Neural cell (in vitro differentiated cells): Measurements from ENCODE around the gene TOX2. TPM values are rescaled to one million over a fixed set of nuclear protein-coding genes. Genes with fewer than 3 reads are reported as not detected.

Experiments
- H2AFZ ChIP-seq: fragments of 200-600, 300-800 bp; sonication (generic), shearing (Covaris generic); 2 replicates; pipeline ENCODE4 v1.6.0; 2014; ENCODE audit warnings: low read depth, mild to moderate bottlenecking, antibody characterized with exemption, low read length, moderate library complexity
- H3F3A ChIP-seq: fragments of 200-600 bp; shearing (Covaris generic); 2 replicates; pipeline ENCODE4 v1.6.1; 2016; ENCODE audit warnings: mild to moderate bottlenecking, moderate library complexity, mixed read lengths, antibody characterized with exemption, low read length; ENCODE audit not compliant: insufficient read depth, poor library complexity, severe bottlenecking
- H3K27ac ChIP-seq: fragments of 200-600, 300-800 bp; sonication (generic), shearing (Covaris generic); 2 replicates; pipeline ENCODE4 v1.5.1; 2014; ENCODE audit warnings: mild to moderate bottlenecking, low read length, moderate library complexity
- H3K27me3 ChIP-seq: fragments of 300-800, 200-600 bp; sonication (generic), shearing (Covaris generic); 2 replicates; pipeline ENCODE4 v1.6.0; 2014; ENCODE audit warnings: mild to moderate bottlenecking, low read depth, low read length, moderate library complexity; ENCODE audit not compliant: insufficient read depth
- H3K36me3 ChIP-seq: fragments of 300-800, 200-600 bp; sonication (generic), shearing (Covaris generic); 2 replicates; pipeline ENCODE4 v1.5.1; 2014; ENCODE audit warnings: mild to moderate bottlenecking, antibody characterized with exemption, low read length, moderate library complexity; ENCODE audit not compliant: insufficient read depth
- H3K4me2 ChIP-seq: fragments of 300-800, 200-600 bp; sonication (generic), shearing (Covaris generic); 2 replicates; pipeline ENCODE4 v1.6.0; 2014; ENCODE audit warnings: mild to moderate bottlenecking, low read length
- H3K4me3 ChIP-seq: fragments of 300-800, 200-600 bp; sonication (generic), shearing (Covaris generic); 2 replicates; pipeline ENCODE4 v1.5.1; 2014; ENCODE audit warnings: mild to moderate bottlenecking, low read length, moderate library complexity
- H3K79me2 ChIP-seq: fragments of 200-600 bp; shearing (Covaris generic); replicated peaks from 2 replicates; pipeline ENCODE4 v1.6.0; 2014; ENCODE audit warnings: mild to moderate bottlenecking, low read length, moderate library complexity; ENCODE audit not compliant: insufficient read depth
- H3K9ac ChIP-seq: fragments of 300-800, 200-600 bp; sonication (generic), shearing (Covaris generic); 2 replicates; pipeline ENCODE4 v1.6.1; 2016; ENCODE audit warnings: mild to moderate bottlenecking, low read length, mixed read lengths
- H3K9me2 ChIP-seq: fragments of 200-600 bp; shearing (Covaris generic); 2 replicates; pipeline ENCODE4 v1.6.1; 2016; ENCODE audit warnings: mild to moderate bottlenecking, low read length, mixed read lengths; ENCODE audit not compliant: insufficient read depth
- H3K9me3 ChIP-seq: fragments of 200-600, 300-800 bp; sonication (generic), shearing (Covaris generic); 2 replicates; pipeline ENCODE4 v1.6.1; 2016; ENCODE audit warnings: mild to moderate bottlenecking, mixed run types, low read length, moderate library complexity, mixed read lengths
- H4K20me1 ChIP-seq: fragments of 200-600 bp; shearing (Covaris generic); 2 replicates; pipeline ENCODE4 v1.6.1; 2016; ENCODE audit warnings: mild to moderate bottlenecking, mixed run types; ENCODE audit not compliant: insufficient read depth
- EP300 ChIP-seq: fragments of 450-650 bp; conservative IDR thresholded peaks from 2 replicates; pipeline ENCODE4 v1.6.1; 2014; ENCODE audit warnings: antibody characterized with exemption, mild to moderate bottlenecking, moderate library complexity; ENCODE audit not compliant: poor library complexity, severe bottlenecking
- EZH2 ChIP-seq: fragments of 200-600, 300-800 bp; shearing (Covaris generic), sonication (generic); IDR thresholded peaks from 2 replicates; pipeline ENCODE4 v1.6.1; 2014; ENCODE audit warnings: antibody characterized with exemption, low read length, borderline replicate concordance, mild to moderate bottlenecking; ENCODE audit not compliant: insufficient read depth, poor library complexity, severe bottlenecking
- MXI1 ChIP-seq: fragments of 450-650 bp; conservative IDR thresholded peaks from 2 replicates; pipeline ENCODE4 v1.6.1; 2014; ENCODE audit warnings: antibody characterized with exemption, mild to moderate bottlenecking; ENCODE audit not compliant: poor library complexity, severe bottlenecking
- POLR2AphosphoS5 ChIP-seq: IDR thresholded peaks from 2 replicates; pipeline ENCODE4 v1.6.1; 2012
- RAD21 ChIP-seq: fragments of 450-650 bp; conservative IDR thresholded peaks from 2 replicates; pipeline ENCODE4 v1.6.1; 2014; ENCODE audit warnings: antibody characterized with exemption, mild to moderate bottlenecking, moderate library complexity
- SMC3 ChIP-seq: fragments of 450-650 bp; conservative IDR thresholded peaks from 2 replicates; pipeline ENCODE4 v1.6.1; 2014; ENCODE audit warnings: antibody characterized with exemption, mild to moderate bottlenecking, moderate library complexity; ENCODE audit not compliant: poor library complexity
- TAF1 ChIP-seq: IDR thresholded peaks from 2 replicates; pipeline ENCODE4 v1.6.1; 2012; ENCODE audit warnings: low read depth
- polyA plus RNA-seq: library from polyadenylated mRNA; depleted of rRNA; stranded (reverse); fragments of >200 nt; gene quantifications from 2 replicates; pipeline ENCODE4 v1.2.3, GENCODE V29; 2014
- TF ChIP-seq, protein P1 (sequence below): IDR thresholded peaks from 2 replicates; pipeline ENCODE4 v1.6.1; 2012; ENCODE audit warnings: borderline replicate concordance
- TF ChIP-seq, protein P2 (sequence below): fragments of 450-650 bp; IDR thresholded peaks from 2 replicates; pipeline ENCODE4 v1.5.1; 2014; ENCODE audit warnings: antibody characterized with exemption, mild to moderate bottlenecking, moderate library complexity; ENCODE audit not compliant: poor library complexity, severe bottlenecking

TOX2 gene
- polyA plus RNA-seq, 1 donor from 2014 or later = 0.89 TPM

DNA sequence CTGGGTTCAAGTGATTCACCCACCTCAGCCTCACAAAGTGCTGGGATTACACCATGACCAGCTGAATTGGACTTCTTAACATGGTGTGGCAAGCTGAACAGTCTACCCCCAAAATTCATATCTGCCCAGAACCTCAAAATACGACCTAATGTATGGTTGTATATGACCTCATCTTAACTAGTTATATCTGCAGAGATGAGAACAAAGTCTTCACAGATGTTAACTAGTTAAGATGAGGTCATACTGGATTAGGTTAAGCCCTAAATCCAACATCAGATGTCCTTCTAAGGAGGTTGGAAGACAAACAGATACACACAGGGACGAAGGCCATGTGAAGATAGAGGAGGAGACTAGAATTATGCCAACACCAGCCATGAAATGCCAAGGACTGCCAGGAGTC lies 169.8 kb downstream of the TOX2 start:
- no peak overlapping the region for H3K27ac ChIP-seq
- no peaks in the 10 kb centered on the region for H3K36me3 ChIP-seq
- H3K79me2 ChIP-seq = no peaks in the 10 kb centered on the region
- H3K4me2 ChIP-seq = no peak overlapping the region
- H3F3A ChIP-seq = no peaks in the 10 kb centered on the region
- TF ChIP-seq, protein P1, sequence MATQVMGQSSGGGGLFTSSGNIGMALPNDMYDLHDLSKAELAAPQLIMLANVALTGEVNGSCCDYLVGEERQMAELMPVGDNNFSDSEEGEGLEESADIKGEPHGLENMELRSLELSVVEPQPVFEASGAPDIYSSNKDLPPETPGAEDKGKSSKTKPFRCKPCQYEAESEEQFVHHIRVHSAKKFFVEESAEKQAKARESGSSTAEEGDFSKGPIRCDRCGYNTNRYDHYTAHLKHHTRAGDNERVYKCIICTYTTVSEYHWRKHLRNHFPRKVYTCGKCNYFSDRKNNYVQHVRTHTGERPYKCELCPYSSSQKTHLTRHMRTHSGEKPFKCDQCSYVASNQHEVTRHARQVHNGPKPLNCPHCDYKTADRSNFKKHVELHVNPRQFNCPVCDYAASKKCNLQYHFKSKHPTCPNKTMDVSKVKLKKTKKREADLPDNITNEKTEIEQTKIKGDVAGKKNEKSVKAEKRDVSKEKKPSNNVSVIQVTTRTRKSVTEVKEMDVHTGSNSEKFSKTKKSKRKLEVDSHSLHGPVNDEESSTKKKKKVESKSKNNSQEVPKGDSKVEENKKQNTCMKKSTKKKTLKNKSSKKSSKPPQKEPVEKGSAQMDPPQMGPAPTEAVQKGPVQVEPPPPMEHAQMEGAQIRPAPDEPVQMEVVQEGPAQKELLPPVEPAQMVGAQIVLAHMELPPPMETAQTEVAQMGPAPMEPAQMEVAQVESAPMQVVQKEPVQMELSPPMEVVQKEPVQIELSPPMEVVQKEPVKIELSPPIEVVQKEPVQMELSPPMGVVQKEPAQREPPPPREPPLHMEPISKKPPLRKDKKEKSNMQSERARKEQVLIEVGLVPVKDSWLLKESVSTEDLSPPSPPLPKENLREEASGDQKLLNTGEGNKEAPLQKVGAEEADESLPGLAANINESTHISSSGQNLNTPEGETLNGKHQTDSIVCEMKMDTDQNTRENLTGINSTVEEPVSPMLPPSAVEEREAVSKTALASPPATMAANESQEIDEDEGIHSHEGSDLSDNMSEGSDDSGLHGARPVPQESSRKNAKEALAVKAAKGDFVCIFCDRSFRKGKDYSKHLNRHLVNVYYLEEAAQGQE = no peak
- TF ChIP-seq RAD21 = no peak
- no peak for TF ChIP-seq SMC3
- no peaks in the 10 kb centered on the region for H4K20me1 ChIP-seq
- H3K9me2 ChIP-seq = no peaks in the 10 kb centered on the region
- H3K9ac ChIP-seq = no peak overlapping the region
- H3K9me3 ChIP-seq = no peaks in the 10 kb centered on the region
- H2AFZ ChIP-seq = no peak overlapping the region
- no peaks in the 10 kb centered on the region for H3K27me3 ChIP-seq
- no peak overlapping the region for H3K4me3 ChIP-seq

DNA sequence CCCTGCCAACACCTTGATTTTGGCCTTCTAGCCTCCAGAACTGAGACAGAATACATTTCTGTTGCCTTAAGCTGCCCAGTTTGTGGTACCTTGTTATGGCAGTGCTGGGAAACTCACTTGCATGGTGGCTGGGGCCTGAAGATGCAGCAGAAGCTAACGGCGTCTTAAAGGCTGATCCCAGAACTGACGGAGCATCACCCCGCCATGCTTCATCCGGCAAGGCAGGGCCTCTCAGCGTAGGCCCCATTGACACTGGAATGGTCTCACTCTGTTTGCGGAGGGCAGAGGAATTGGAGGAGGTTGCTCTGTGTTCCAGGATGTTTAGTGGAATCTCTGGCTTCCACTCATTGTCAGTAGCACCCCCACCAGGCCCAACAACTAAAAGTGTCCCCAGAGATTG lies 170.2 kb downstream of the TOX2 start:
- Histone ChIP-seq H3K9me3 (no peaks in the 10 kb centered on the region), H3K9me2 (no peaks in the 10 kb centered on the region), H3K9ac (no peak overlapping the region), H3K27me3 (no peaks in the 10 kb centered on the region), H3K36me3 (no peaks in the 10 kb centered on the region), H4K20me1 (no peaks in the 10 kb centered on the region), H3K4me3 (no peak overlapping the region), H3F3A (no peaks in the 10 kb centered on the region), H3K79me2 (no peaks in the 10 kb centered on the region), H2AFZ (no peak overlapping the region), H3K27ac (no peak overlapping the region), H3K4me2 (no peak overlapping the region)
- no peak for TF ChIP-seq MXI1
- TF ChIP-seq POLR2AphosphoS5 = no peak
- no peak for TF ChIP-seq EP300
- TF ChIP-seq, protein P1 = no peak
- TF ChIP-seq, protein P2, sequence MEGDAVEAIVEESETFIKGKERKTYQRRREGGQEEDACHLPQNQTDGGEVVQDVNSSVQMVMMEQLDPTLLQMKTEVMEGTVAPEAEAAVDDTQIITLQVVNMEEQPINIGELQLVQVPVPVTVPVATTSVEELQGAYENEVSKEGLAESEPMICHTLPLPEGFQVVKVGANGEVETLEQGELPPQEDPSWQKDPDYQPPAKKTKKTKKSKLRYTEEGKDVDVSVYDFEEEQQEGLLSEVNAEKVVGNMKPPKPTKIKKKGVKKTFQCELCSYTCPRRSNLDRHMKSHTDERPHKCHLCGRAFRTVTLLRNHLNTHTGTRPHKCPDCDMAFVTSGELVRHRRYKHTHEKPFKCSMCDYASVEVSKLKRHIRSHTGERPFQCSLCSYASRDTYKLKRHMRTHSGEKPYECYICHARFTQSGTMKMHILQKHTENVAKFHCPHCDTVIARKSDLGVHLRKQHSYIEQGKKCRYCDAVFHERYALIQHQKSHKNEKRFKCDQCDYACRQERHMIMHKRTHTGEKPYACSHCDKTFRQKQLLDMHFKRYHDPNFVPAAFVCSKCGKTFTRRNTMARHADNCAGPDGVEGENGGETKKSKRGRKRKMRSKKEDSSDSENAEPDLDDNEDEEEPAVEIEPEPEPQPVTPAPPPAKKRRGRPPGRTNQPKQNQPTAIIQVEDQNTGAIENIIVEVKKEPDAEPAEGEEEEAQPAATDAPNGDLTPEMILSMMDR = no peak
- TF ChIP-seq RAD21 = no peak
- TF ChIP-seq TAF1 = no peak
- TF ChIP-seq SMC3 = no peak
- TF ChIP-seq EZH2 = no peak
